Measurements from ENCODE around the gene RBMS3.

The RBMS3 gene

DNA sequence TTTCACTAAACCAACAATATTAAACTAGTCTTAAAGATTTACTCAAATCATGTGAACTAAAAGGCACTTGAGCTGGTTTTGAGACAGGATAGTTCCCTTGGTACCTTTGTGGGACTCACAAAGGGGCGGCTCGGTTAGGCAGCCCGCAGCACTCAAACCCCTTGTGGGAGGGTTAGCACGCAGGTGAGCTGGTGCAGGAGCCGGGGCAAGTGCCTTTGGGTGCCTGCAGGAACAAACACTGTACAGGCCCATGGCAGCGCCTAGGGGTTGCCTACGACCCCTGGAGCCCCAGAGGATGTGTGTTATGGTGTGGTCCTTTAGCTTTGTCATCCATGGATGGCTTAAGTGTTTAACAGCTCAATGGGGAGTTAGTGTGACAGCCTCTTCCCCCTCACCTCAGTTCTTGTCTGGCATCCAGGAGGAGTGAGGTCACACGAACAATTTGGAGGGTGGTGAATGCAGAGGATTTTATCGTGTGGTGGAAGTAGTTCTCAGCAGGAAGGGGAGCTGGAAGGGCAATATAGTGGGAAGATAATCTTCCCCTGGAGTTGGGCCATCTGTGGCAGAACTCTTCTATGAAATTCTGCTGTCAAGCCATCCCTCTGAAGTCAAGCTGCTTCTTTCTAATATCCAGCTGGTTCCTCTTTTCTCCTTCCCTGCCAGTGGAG, 470.9 kb downstream of the RBMS3 start:
- ChIA-PET POLR2A (no interaction called here), CTCF (no interaction called here)
- no peaks in the 10 kb centered on the region for H3K27me3 ChIP-seq (replicated peaks in 2 of 5; ENCODE audit: control insufficient read depth in 4 of 5, insufficient read depth in 5 of 5, low read length in 4 of 5)
- peak in 2 of 3 donors; percentile 55 to 68 for DNase-seq
- WGBS (ENCODE audit: insufficient coverage) = 85% methylated on average over 6 of the region's 9 CpGs
- no peak overlapping the region for H3K4me3 ChIP-seq (ENCODE audit: control insufficient read depth in 1 of 7, extremely low read depth in 1 of 7, insufficient read depth in 4 of 7, low read depth in 2 of 7, low read length in 6 of 7)
- H3K9me3 ChIP-seq (ENCODE audit: control extremely low read depth in 1 of 5, control insufficient read depth in 4 of 5, insufficient read depth in 2 of 5, low read depth in 1 of 5, low read length in 4 of 5) = no peaks in the 10 kb centered on the region
- H3K27ac ChIP-seq (ENCODE audit: insufficient read depth in 1 of 2, low read depth in 1 of 2, low read length in 2 of 2, poor library complexity in 1 of 2, severe bottlenecking in 2 of 2) = no peak overlapping the region
- no peaks in the 10 kb centered on the region for H3K4me1 ChIP-seq (ENCODE audit: control extremely low read depth in 1 of 4, control insufficient read depth in 4 of 4, insufficient read depth in 4 of 4, low read length in 3 of 4)
- H3K36me3 ChIP-seq (ENCODE audit: control insufficient read depth in 4 of 4, insufficient read depth in 4 of 4, low read length in 3 of 4) = no peaks in the 10 kb centered on the region

DNA sequence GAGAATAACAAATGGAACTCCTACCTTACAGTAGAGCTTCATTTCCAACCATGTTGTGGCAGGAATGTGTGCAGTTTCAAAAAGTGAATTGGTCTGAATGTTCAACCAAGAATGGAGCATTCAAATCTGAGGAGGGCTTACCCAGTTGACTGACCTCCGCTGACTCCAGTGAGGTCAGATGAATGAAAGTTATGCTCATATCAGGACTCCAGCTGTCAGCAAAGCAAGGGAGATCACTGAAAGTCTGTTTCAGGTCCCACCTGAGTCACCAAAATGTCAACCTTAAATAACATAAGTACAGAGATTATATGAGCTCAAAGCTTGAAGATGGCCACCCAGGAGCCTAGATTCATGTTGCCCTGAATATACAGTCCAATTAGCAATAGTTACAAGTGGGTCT, 473.5 kb downstream of the RBMS3 start:
- no peaks in the 10 kb centered on the region for H3K4me1 ChIP-seq (ENCODE audit: control extremely low read depth in 1 of 4, control insufficient read depth in 4 of 4, insufficient read depth in 4 of 4, low read length in 3 of 4)
- H3K27ac ChIP-seq (ENCODE audit: insufficient read depth in 1 of 2, low read depth in 1 of 2, low read length in 2 of 2, poor library complexity in 1 of 2, severe bottlenecking in 2 of 2) = no peak overlapping the region
- WGBS (ENCODE audit: insufficient coverage) = no CpG with 5 or more reads among the region's 1 CpG
- no peak overlapping the region for H3K4me3 ChIP-seq (ENCODE audit: control insufficient read depth in 1 of 7, extremely low read depth in 1 of 7, insufficient read depth in 4 of 7, low read depth in 2 of 7, low read length in 6 of 7)
- ChIA-PET CTCF (interaction anchor here (1.5 kb wide), 1 partner anchor 8 kb away, joined by 4 read pairs; no protein-coding TSS in a partner anchor), POLR2A (no interaction called here)
- no peaks in the 10 kb centered on the region for H3K9me3 ChIP-seq (ENCODE audit: control extremely low read depth in 1 of 5, control insufficient read depth in 4 of 5, insufficient read depth in 2 of 5, low read depth in 1 of 5, low read length in 4 of 5)
- DNase-seq = no peak
- H3K27me3 ChIP-seq (replicated peaks in 2 of 5; ENCODE audit: control insufficient read depth in 4 of 5, insufficient read depth in 5 of 5, low read length in 4 of 5) = no peaks in the 10 kb centered on the region
- H3K36me3 ChIP-seq (ENCODE audit: control insufficient read depth in 4 of 4, insufficient read depth in 4 of 4, low read length in 3 of 4) = no peaks in the 10 kb centered on the region

DNA sequence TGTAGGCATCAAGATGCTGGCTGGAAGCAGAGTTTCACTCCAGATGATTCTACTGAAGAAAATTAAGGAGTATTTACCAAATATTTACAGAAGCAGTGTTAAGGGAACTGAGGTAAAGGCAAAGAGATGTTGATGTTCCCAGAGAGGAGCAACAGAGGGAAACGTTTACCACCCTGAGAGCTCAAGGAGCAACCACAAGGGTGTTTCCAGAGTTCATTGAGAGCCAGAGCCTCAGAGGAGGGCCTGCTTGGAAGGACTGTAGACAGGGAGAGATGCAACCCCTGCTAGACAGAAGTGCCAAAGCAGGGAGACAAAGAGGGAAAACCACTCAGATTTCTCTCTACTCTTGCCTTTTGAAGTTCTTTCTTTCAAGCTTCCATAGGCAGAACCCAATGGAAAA, 474.5 kb downstream of the RBMS3 start:
- Histone ChIP-seq H3K9me3 (ENCODE audit: control extremely low read depth in 1 of 5, control insufficient read depth in 4 of 5, insufficient read depth in 2 of 5, low read depth in 1 of 5, low read length in 4 of 5) (no peaks in the 10 kb centered on the region), H3K27me3 (replicated peaks in 2 of 5; ENCODE audit: control insufficient read depth in 4 of 5, insufficient read depth in 5 of 5, low read length in 4 of 5) (no peaks in the 10 kb centered on the region), H3K4me1 (ENCODE audit: control extremely low read depth in 1 of 4, control insufficient read depth in 4 of 4, insufficient read depth in 4 of 4, low read length in 3 of 4) (no peaks in the 10 kb centered on the region), H3K36me3 (ENCODE audit: control insufficient read depth in 4 of 4, insufficient read depth in 4 of 4, low read length in 3 of 4) (no peaks in the 10 kb centered on the region), H3K4me3 (ENCODE audit: control insufficient read depth in 1 of 7, extremely low read depth in 1 of 7, insufficient read depth in 4 of 7, low read depth in 2 of 7, low read length in 6 of 7) (no peak overlapping the region), H3K27ac (ENCODE audit: insufficient read depth in 1 of 2, low read depth in 1 of 2, low read length in 2 of 2, poor library complexity in 1 of 2, severe bottlenecking in 2 of 2) (no peak overlapping the region)
- ChIA-PET CTCF (interaction anchor here (1.5 kb wide), 1 partner anchor 9 kb away, joined by 4 read pairs; no protein-coding TSS in a partner anchor), POLR2A (no interaction called here)
- DNase-seq = no peak
- 79% methylated on average over 1 of the region's 1 CpG for WGBS (ENCODE audit: insufficient coverage)

DNA sequence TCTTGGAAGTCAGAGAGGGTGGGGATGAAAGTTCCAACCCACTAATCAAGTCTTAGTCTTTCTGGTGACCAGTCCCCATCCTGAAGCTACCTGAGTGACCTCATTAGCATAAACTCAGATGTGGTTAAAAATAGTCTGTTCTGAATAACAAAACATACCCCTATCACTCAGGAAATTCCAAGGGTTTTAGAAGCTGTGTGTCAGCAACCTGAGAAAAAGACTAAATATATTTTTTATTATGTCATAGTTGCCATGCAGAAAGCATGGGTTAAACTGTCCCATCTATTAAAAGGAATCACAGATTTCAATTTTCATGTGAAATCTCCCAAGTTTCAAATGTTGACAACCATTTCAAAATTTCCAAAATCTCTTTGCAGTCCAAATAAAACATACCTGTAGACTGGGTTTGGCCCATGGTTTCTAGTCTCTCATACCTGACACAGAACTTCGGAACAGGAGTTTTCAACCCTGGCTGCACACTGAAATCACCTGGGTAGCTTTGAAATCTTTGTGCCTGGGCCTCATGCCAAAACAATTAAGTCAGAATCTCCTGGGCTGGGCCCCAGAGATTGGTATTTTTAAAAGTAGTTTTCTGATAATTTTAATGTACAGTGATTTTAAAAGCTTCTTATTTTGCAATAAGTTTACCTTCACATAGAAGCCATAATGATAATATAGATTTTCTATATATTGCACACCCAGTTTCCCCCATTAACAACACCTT, 476.3 kb downstream of the RBMS3 start:
- Histone ChIP-seq H3K36me3 (ENCODE audit: control insufficient read depth in 4 of 4, insufficient read depth in 4 of 4, low read length in 3 of 4) (no peaks in the 10 kb centered on the region), H3K4me3 (ENCODE audit: control insufficient read depth in 1 of 7, extremely low read depth in 1 of 7, insufficient read depth in 4 of 7, low read depth in 2 of 7, low read length in 6 of 7) (no peak overlapping the region), H3K9me3 (ENCODE audit: control extremely low read depth in 1 of 5, control insufficient read depth in 4 of 5, insufficient read depth in 2 of 5, low read depth in 1 of 5, low read length in 4 of 5) (no peaks in the 10 kb centered on the region), H3K4me1 (ENCODE audit: control extremely low read depth in 1 of 4, control insufficient read depth in 4 of 4, insufficient read depth in 4 of 4, low read length in 3 of 4) (no peaks in the 10 kb centered on the region), H3K27ac (ENCODE audit: insufficient read depth in 1 of 2, low read depth in 1 of 2, low read length in 2 of 2, poor library complexity in 1 of 2, severe bottlenecking in 2 of 2) (no peak overlapping the region), H3K27me3 (replicated peaks in 2 of 5; ENCODE audit: control insufficient read depth in 4 of 5, insufficient read depth in 5 of 5, low read length in 4 of 5) (no peaks in the 10 kb centered on the region)
- DNase-seq = no peak
- 100% methylated on average over 1 of the region's 1 CpG for WGBS (ENCODE audit: insufficient coverage)
- CTCF ChIA-PET = no interaction called here
- POLR2A ChIA-PET = no interaction called here

DNA sequence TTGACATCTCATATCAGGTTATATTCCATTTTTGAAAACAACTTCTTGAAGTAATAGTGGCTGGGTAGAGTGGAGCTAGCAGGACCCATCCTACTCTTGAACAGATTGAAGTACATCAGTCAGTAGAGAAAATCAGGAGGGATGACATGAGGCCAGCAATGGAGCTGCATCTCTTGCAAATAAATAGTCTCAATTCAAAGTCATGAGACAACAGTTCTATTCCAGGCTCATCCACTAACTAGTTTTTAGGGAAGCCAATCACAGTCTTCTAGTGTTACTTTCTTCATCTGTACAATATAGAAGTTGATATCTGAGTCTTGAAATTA, 477.2 kb downstream of the RBMS3 start:
- Histone ChIP-seq H3K4me1 (ENCODE audit: control extremely low read depth in 1 of 4, control insufficient read depth in 4 of 4, insufficient read depth in 4 of 4, low read length in 3 of 4) (no peaks in the 10 kb centered on the region), H3K4me3 (ENCODE audit: control insufficient read depth in 1 of 7, extremely low read depth in 1 of 7, insufficient read depth in 4 of 7, low read depth in 2 of 7, low read length in 6 of 7) (no peak overlapping the region), H3K27me3 (replicated peaks in 2 of 5; ENCODE audit: control insufficient read depth in 4 of 5, insufficient read depth in 5 of 5, low read length in 4 of 5) (no peaks in the 10 kb centered on the region), H3K27ac (ENCODE audit: insufficient read depth in 1 of 2, low read depth in 1 of 2, low read length in 2 of 2, poor library complexity in 1 of 2, severe bottlenecking in 2 of 2) (no peak overlapping the region), H3K9me3 (ENCODE audit: control extremely low read depth in 1 of 5, control insufficient read depth in 4 of 5, insufficient read depth in 2 of 5, low read depth in 1 of 5, low read length in 4 of 5) (no peaks in the 10 kb centered on the region), H3K36me3 (ENCODE audit: control insufficient read depth in 4 of 4, insufficient read depth in 4 of 4, low read length in 3 of 4) (no peaks in the 10 kb centered on the region)
- DNase-seq = no peak
- ChIA-PET POLR2A (no interaction called here), CTCF (no interaction called here)

DNA sequence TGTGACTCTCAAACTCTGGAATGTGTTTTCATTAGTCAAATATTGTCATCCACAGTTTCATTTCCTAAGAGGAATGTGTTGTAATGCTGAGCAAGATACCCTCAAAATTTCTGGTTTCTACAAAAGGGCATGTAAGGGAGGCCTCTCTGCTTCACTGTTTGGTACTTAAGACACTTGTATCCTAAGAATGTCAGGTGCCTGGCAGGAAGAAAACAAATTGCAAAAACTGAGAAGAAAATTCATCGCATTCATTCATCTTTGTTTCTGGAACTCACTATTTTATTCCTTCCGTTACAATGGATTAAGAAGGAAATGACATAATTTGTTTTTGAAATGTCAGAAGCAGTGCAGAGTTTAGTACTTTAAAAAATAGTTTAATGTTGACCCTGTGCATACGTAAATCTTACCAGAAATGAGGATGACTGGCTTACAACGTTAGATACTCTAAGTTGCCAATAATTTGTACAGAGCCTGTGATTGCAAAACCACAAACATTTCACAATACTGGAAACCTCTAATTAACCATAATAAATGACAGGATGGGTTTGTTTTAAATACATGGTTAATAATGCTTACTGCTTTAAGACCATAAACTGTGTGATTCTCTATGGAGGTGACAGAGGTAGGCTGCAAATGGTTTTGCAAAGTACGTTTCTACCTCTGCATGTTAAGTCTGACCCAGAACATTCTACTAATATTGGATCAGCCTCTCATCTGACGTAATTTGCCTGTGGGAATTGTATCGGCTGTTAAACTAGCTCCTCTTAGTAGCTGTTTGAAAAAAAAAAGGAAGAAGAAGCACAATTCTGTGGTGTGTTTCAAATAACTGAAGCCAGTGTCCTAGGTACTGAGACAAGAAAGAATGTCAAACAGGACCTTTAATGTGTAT, 477.8 kb downstream of the RBMS3 start:
- H3K27me3 ChIP-seq (replicated peaks in 2 of 5; ENCODE audit: control insufficient read depth in 4 of 5, insufficient read depth in 5 of 5, low read length in 4 of 5) = no peaks in the 10 kb centered on the region
- no peak for DNase-seq
- POLR2A ChIA-PET = no interaction called here
- no peaks in the 10 kb centered on the region for H3K9me3 ChIP-seq (ENCODE audit: control extremely low read depth in 1 of 5, control insufficient read depth in 4 of 5, insufficient read depth in 2 of 5, low read depth in 1 of 5, low read length in 4 of 5)
- H3K4me1 ChIP-seq (ENCODE audit: control extremely low read depth in 1 of 4, control insufficient read depth in 4 of 4, insufficient read depth in 4 of 4, low read length in 3 of 4) = no peaks in the 10 kb centered on the region
- H3K36me3 ChIP-seq (ENCODE audit: control insufficient read depth in 4 of 4, insufficient read depth in 4 of 4, low read length in 3 of 4) = no peaks in the 10 kb centered on the region
- no peak overlapping the region for H3K4me3 ChIP-seq (ENCODE audit: control insufficient read depth in 1 of 7, extremely low read depth in 1 of 7, insufficient read depth in 4 of 7, low read depth in 2 of 7, low read length in 6 of 7)
- CTCF ChIA-PET = no interaction called here
- no peak overlapping the region for H3K27ac ChIP-seq (ENCODE audit: insufficient read depth in 1 of 2, low read depth in 1 of 2, low read length in 2 of 2, poor library complexity in 1 of 2, severe bottlenecking in 2 of 2)
- 90% methylated on average over 2 of the region's 7 CpGs for WGBS (ENCODE audit: insufficient coverage)
